Vagina (tissue), 2 donors: Measurements from ENCODE around the gene FIBCD1.

Experiments
- POLR2A ChIP-seq, 2 donors: fragments of 450-650 bp; IDR thresholded peaks; one replicate each; pipeline ENCODE4 v1.6.1; 2017; ENCODE audit warnings: antibody characterized with exemption in 2 of 2, mild to moderate bottlenecking in 2 of 2, moderate library complexity in 2 of 2
- POLR2AphosphoS5 ChIP-seq, 2 donors: sonication (generic); formaldehyde crosslinking; IDR thresholded peaks; one replicate each; pipeline ENCODE4 v1.9.0; 2017; ENCODE audit warnings: antibody characterized with exemption in 2 of 2, mild to moderate bottlenecking in 2 of 2, low read depth in 1 of 2; ENCODE audit not compliant: insufficient read depth in 1 of 2
- TF ChIP-seq, protein P1 (sequence below), 3 experiments: fragments of 450-650 bp in 2 of 3; fragments of 200-600 bp in 1 of 3; sonication (generic) in 1 of 3; IDR thresholded peaks; one replicate each; pipeline ENCODE4 v1.5.1; 2017 to 2019; ENCODE audit warnings: antibody characterized with exemption in 3 of 3, mild to moderate bottlenecking in 2 of 3, moderate library complexity in 2 of 3

DNA sequence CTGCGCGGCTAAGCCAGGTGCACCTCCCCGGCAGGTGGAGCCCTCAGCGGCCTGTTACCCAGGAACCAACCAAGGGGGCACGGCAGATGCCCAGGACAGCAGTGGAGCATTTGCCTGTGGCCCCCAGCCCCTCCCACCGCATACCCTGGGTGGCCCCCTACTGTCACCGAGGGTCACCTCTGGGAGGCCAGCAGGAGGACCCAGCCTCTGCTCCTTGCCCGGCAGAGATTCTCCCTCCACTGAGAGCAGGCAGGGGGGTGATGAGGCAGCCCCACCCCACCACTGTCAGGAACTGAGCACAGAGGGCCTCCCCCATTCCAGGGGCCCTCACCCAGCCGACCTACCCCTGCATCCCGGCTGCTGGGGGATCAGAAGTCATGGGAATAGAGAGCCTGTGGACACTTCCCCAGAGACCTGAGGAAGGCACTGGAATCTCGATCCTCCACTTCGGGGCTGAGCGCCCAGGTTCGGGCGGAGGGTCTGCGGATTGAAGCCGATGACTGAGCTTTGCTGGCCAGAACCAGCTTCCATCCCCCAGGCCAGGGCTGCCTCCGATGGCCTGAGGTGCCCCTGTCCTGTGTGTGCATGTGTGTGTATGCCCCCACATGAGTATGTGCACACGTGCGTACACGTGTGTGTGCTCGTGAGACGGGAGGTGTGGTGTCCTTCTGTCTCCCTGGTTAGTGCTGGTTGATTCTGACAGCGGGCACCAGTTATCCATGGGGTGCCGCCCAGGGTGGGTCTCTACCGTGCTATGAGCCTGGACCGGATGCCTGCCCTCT, 42.6 kb downstream of the FIBCD1 start, which contains the start of gene QRFP:
- TF ChIP-seq, protein P1, sequence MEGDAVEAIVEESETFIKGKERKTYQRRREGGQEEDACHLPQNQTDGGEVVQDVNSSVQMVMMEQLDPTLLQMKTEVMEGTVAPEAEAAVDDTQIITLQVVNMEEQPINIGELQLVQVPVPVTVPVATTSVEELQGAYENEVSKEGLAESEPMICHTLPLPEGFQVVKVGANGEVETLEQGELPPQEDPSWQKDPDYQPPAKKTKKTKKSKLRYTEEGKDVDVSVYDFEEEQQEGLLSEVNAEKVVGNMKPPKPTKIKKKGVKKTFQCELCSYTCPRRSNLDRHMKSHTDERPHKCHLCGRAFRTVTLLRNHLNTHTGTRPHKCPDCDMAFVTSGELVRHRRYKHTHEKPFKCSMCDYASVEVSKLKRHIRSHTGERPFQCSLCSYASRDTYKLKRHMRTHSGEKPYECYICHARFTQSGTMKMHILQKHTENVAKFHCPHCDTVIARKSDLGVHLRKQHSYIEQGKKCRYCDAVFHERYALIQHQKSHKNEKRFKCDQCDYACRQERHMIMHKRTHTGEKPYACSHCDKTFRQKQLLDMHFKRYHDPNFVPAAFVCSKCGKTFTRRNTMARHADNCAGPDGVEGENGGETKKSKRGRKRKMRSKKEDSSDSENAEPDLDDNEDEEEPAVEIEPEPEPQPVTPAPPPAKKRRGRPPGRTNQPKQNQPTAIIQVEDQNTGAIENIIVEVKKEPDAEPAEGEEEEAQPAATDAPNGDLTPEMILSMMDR (IDR thresholded peaks at IDR 0.05) = no peak
- TF ChIP-seq POLR2A (IDR thresholded peaks at IDR 0.05) (no peak), POLR2AphosphoS5 (IDR thresholded peaks at IDR 0.05; ENCODE audit: insufficient read depth in 1 of 2, low read depth in 1 of 2) (no peak)
